Glutamatergic neuron (in vitro differentiated cells): Measurements from ENCODE around the gene ENDOD1. TPM values are rescaled to one million over a fixed set of nuclear protein-coding genes. Genes with fewer than 3 reads are reported as not detected.

Experiments used
- DNase-seq: peaks from one replicate; pipeline ENCODE4 v3.0.0; 2022
- H3K27ac Mint-ChIP-seq: one replicate; pipeline ENCODE4 v1.8.0; 2020; ENCODE audit warnings: mild to moderate bottlenecking, mixed read lengths, inconsistent platforms; ENCODE audit not compliant: unreplicated experiment
- H3K27me3 Mint-ChIP-seq: one replicate; pipeline ENCODE4 v1.8.0; 2020; ENCODE audit warnings: mild to moderate bottlenecking, moderate library complexity, mixed read lengths, inconsistent platforms; ENCODE audit not compliant: unreplicated experiment
- H3K36me3 Mint-ChIP-seq: one replicate; pipeline ENCODE4 v1.8.0; 2020; ENCODE audit warnings: mild to moderate bottlenecking, mixed read lengths, inconsistent platforms; ENCODE audit not compliant: unreplicated experiment
- H3K4me1 Mint-ChIP-seq: one replicate; pipeline ENCODE4 v1.8.0; 2020; ENCODE audit warnings: mild to moderate bottlenecking, low read depth, mixed read lengths, inconsistent platforms; ENCODE audit not compliant: unreplicated experiment
- H3K4me3 Mint-ChIP-seq: one replicate; pipeline ENCODE4 v1.8.0; 2020; ENCODE audit warnings: mild to moderate bottlenecking, mixed read lengths, inconsistent platforms; ENCODE audit not compliant: unreplicated experiment
- H3K9me3 Mint-ChIP-seq: one replicate; pipeline ENCODE4 v1.8.0; 2020; ENCODE audit warnings: mild to moderate bottlenecking, moderate library complexity, mixed read lengths, inconsistent platforms; ENCODE audit not compliant: unreplicated experiment
- CTCF ChIP-seq: fragments of 200-600 bp; sonication (generic); IDR thresholded peaks from one replicate; pipeline ENCODE4 v1.5.0; 2021; ENCODE audit not compliant: partially characterized antibody, unreplicated experiment
- total RNA-seq: library from RNA; stranded (reverse); fragmentation: NEBNext Ultra II Directional; extraction: Animal tissue kit (Norgen Biotek cat#: 25700); gene quantifications from one replicate; pipeline ENCODE4 v1.2.1, GENCODE V29; 2021; ENCODE audit not compliant: unreplicated experiment

ENDOD1 gene
- total RNA-seq, 1 donor from 2014 or later, result 1.6 TPM

- DNase-seq, result no peak
- H3K4me1 Mint-ChIP-seq, result peaks cover 2% of the 10 kb centered on the region
- peaks cover 3% of the 10 kb centered on the region for H3K9me3 Mint-ChIP-seq
- no peak for TF ChIP-seq CTCF
- H3K4me3 Mint-ChIP-seq, result no peak overlapping the region
- H3K36me3 Mint-ChIP-seq, result no peaks in the 10 kb centered on the region
- H3K27me3 Mint-ChIP-seq, result peaks cover 9% of the 10 kb centered on the region
- H3K27ac Mint-ChIP-seq, result no peak overlapping the region
Observed at GRCh38 chr11:95145430-95146060, 55.9 kb downstream of the ENDOD1 start.

GRCh38 chr11:95147364-95147905, 57.8 kb downstream of the ENDOD1 start:
- Mint-ChIP-seq H3K4me1 (peaks cover 4% of the 10 kb centered on the region), H3K9me3 (peaks cover 3% of the 10 kb centered on the region), H3K27me3 (peaks cover 9% of the 10 kb centered on the region), H3K36me3 (no peaks in the 10 kb centered on the region), H3K27ac (no peak overlapping the region), H3K4me3 (peak overlapping the region; percentile 17)
- no peak for TF ChIP-seq CTCF
- DNase-seq, result no peak

GRCh38 chr11:95148406-95148805, 58.8 kb downstream of the ENDOD1 start:
- H3K27ac Mint-ChIP-seq, result no peak overlapping the region
- peaks cover 3% of the 10 kb centered on the region for H3K9me3 Mint-ChIP-seq
- no peaks in the 10 kb centered on the region for H3K36me3 Mint-ChIP-seq
- DNase-seq, result no peak
- H3K27me3 Mint-ChIP-seq, result peaks cover 9% of the 10 kb centered on the region
- no peak overlapping the region for H3K4me3 Mint-ChIP-seq
- TF ChIP-seq CTCF, result no peak
- H3K4me1 Mint-ChIP-seq, result peaks cover 4% of the 10 kb centered on the region

- peaks cover 3% of the 10 kb centered on the region for H3K9me3 Mint-ChIP-seq
- no peak overlapping the region for H3K4me3 Mint-ChIP-seq
- no peak for TF ChIP-seq CTCF
- H3K36me3 Mint-ChIP-seq, result no peaks in the 10 kb centered on the region
- no peak for DNase-seq
- peak overlapping the region; percentile 26 for H3K27ac Mint-ChIP-seq
- H3K4me1 Mint-ChIP-seq, result peaks cover 6% of the 10 kb centered on the region
- peaks cover 7% of the 10 kb centered on the region for H3K27me3 Mint-ChIP-seq
Observed at GRCh38 chr11:95148938-95149337, 59.3 kb downstream of the ENDOD1 start.

- Mint-ChIP-seq H3K4me3 (peak overlapping the region; percentile 76), H3K36me3 (no peaks in the 10 kb centered on the region), H3K9me3 (peaks cover 3% of the 10 kb centered on the region), H3K27ac (no peak overlapping the region), H3K27me3 (peaks cover 7% of the 10 kb centered on the region), H3K4me1 (peaks cover 6% of the 10 kb centered on the region)
- no peak for TF ChIP-seq CTCF
- DNase-seq, result peak; percentile 51
Observed at GRCh38 chr11:95149651-95150364, 60.2 kb downstream of the ENDOD1 start.
